T47D (cell line): ENCODE results near the gene FAM53A.
A peak's percentile ranks its signal among the peaks of the same experiment; 100 is the strongest.
"Not testable (repeated sequence)": the region's sequence is repeated elsewhere in the genome, so short reads cannot be mapped to it uniquely, and the experiment has no call there.

ENCODE experiments used
- DNase-seq, 2 experiments: peaks; one replicate each; pipeline versions ENCODE4 v3.0.0 to v3.0.0-alpha.2; 2011 to 2012; ENCODE audit warnings: low read depth in 1 of 2, low spot score in 1 of 2
- JUND ChIP-seq: IDR thresholded peaks from 2 replicates; pipeline ENCODE4 v1.6.1; 2012; ENCODE audit warnings: low read depth
- in situ Hi-C: cut with HindIII; loops from 2 replicates; pipeline ENCODE4 v1.10.0; 2016; ENCODE audit warnings: low sequenced_read_pairs, low pct_unique_long_range_greater_than_20kb

Gene FAM53A

DNA sequence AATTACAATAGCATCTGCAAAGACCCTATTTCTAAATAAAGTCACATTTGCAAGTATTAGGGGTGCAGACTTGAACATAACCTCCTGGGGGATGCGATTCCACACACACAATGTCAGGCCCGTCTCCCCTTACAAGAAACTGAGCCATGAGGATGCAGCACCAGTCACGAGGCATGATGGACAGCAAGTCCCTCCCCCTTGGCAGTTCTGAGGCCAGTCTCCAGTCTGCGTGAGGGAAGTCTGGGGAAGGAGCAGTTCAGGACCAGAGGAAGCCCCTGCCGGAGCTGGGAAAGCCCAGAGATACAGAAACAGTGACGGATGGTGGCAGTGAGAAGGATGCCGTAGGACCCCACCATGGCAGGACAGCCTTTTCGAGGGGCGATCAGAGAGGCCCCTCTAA, 9.4 kb downstream of the FAM53A start:
- TF ChIP-seq JUND, result no peak
- in situ Hi-C loops, result no loop called here
- DNase-seq, result no peak

DNA sequence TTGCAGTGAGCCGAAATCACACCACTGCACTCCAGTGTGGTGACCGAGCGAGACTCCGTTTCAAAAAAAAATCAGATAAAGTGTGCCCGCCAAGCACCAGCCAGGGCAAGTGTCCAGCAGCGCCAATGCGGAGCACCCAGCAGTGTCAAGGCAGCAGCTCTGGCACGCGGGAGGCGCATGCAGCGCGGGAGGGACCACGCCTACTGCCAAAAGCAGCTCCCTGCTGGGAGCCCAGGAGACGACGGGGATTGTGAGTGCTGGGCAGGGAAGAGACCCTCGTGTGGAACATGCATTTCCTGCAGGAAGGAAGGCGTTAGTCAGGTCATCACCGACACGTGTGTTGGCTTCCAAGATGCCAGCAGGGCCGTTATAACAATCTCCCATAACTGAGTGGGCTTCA, 10.4 kb downstream of the FAM53A start:
- DNase-seq, result no peak
- in situ Hi-C loops, result no loop called here
- no peak for TF ChIP-seq JUND

DNA sequence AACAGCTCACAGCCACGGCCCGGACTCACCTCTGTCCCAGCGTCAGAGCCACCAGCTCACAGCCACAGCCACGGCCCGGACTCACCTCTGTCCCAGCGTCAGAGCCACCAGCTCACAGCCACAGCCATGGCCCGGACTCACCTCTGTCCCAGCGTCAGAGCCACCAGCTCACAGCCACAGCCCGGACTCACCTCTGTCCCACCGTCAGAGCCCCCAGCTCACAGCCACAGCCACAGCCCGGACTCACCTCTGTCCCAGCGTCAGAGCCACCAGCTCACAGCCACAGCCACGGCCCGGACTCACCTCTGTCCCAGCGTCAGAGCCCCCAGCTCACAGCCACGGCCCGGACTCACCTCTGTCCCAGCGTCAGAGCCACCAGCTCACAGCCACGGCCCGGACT, 13.1 kb downstream of the FAM53A start:
- DNase-seq, in situ Hi-C loops: not testable (repeated sequence)

DNA sequence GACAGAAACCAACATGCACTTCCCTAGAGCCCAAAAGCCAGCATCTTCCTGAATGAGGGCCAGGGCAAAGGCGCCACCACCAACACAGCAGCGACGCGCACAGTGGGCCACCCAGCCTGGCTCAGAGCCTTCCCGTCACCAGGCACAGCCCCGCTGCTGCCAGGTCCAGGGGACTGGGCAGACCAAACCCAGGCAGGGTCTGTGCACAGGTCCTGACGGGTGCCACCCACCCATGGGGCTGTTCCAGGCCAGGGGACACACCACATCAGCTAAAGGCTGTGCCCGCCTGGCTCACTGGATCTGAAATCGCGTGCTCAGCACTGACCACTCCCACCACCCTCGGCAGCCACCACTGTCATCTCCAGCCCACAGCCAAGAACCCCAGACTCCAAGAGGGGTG, 13.8 kb downstream of the FAM53A start:
- DNase-seq, result no peak
- in situ Hi-C loops, result no loop called here
- no peak for TF ChIP-seq JUND

DNA sequence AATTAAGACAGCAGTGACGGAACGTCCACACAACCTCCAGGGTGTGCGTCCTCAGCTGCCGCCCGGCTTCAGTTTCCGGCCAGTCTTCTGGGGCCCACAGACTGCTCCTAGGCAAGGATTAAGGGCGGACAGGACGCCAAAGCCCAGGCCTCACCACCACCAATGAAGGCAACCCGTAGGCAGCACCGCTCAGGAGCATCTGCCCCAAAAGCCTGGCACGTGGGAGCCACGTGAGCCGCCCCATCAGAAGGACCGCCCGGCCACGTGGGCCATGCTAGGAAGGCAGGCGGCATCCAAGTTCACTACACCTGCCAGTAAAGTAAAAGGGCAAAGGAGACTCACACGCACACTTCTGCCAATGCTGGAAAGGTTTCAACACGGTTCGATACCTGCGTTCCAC, 14.3 kb downstream of the FAM53A start:
- no peak for TF ChIP-seq JUND
- no peak for DNase-seq
- in situ Hi-C loops, result no loop called here

DNA sequence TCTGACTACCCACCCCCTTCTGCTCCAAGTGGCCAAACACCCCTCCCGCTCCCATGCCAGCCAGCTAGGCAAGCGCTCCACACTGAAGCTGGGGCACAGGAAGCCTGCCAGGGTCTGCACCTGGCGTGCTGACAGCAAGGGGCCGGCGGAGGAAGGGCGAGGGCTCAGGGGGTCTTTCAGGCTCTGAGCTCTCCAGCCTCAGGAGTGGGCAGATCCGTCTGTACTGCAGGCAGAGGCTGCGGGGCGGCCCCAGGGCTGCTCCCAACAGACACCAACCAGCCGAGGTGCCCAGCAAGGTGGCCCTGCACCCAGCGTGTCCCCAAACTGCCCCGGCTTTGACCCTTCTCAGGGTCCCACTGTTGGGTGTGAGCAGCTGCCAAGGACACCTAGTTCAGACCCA, 14.8 kb downstream of the FAM53A start:
- in situ Hi-C loops, result no loop called here
- no peak for DNase-seq
- no peak for TF ChIP-seq JUND

DNA sequence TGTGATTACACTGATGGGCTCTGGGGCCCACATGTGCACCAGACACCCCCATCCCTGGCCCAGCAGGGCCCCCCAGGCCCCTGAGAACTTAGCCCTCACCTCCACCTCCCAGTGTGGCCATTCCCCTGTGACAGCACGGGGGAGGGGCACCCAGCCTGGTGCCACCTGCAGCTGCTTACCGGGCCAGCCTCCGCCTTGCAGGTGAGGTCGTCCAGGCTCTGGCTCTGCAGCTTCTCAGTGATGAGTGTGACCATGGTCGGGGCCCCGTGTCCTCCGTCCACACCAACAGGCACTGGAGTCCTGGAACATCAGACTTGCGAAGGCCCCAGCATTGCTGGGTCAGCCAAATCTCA, 15.6 kb downstream of the FAM53A start:
- in situ Hi-C loops, result no loop called here

DNA sequence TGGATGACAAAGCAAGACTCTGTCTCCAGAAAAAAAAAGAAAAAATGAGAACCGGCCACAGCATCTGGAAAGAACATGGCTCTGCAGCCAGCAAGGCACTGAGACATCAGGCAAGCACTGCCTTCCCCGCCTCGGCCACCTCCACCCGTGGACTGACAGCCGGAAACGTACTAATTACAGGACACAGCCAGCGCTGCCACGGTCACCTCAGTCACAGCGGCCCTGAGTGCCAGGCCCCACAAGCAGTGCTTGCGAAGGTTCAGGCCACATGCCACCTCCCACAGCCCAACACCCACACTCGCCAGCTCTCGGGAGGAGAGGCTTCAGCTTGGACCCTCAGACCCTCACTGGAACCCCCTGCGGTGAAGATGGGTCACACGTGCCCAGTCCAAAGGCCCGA, 16.8 kb downstream of the FAM53A start:
- TF ChIP-seq JUND, result no peak
- DNase-seq, result no peak
- in situ Hi-C loops, result no loop called here

More for the DNA sequence above, 15.6 kb downstream of the FAM53A start:
- DNase-seq, result no peak
- no peak for TF ChIP-seq JUND

DNA sequence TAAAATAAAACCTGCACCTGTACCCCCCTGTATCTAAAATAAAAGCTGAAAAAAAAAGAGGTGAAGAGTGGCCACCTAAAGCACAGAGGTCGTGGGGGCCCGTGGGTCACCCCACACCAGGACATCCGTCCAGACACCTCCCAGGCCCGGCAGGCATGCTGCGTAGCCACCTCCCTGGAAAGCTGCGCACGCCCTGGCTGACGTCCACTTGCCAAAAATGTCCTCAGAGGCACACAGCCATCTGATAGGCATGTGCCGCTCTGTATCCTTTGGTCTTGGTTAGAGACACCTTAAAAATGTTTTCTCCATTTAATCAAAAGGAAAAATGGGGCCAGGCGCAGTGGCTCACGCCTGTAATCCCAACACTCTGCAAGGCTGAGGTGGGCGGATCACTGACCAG, 17.7 kb downstream of the FAM53A start:
- in situ Hi-C loops, result no loop called here
- TF ChIP-seq JUND, result no peak
- no peak for DNase-seq

DNA sequence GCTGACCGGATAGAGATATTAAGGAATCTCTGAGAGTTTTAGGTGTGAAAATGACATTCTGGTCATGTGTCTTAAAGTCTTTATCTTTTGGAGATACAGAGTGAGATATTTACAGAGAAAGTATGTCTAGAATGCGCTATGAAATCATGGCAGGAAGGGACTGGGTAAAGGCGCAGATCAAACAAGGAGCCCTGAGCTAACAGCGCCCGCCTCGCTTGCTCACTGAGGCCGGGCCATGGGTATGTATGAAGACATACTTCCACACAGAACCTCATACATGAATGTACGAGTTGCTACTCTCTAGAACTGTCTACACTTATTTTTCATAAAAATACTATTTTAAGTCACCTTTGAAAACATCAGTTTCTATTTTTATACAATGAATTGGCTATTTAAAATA, 20.0 kb downstream of the FAM53A start:
- no peak for DNase-seq
- no peak for TF ChIP-seq JUND
- in situ Hi-C loops, result no loop called here

DNA sequence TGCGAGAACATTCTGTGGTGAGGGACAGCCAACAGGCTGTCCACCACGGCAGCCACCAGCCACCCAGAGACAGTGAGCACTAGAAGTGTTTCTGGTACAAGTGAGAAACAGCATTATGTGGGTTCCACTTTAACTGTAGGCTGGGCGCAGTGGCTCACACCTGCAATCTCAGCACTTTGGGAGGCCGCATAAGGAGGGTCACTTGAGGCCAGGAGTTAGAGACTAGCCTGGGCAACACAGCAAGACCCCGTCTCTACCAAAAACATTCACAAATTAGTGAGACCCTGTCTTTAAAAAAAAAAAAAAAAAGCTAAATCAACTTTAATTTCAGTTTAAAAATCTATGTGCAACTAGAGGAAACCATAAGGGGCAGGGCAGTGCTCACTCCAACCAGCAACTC, 20.6 kb downstream of the FAM53A start:
- in situ Hi-C loops, result no loop called here
- no peak for TF ChIP-seq JUND

DNA sequence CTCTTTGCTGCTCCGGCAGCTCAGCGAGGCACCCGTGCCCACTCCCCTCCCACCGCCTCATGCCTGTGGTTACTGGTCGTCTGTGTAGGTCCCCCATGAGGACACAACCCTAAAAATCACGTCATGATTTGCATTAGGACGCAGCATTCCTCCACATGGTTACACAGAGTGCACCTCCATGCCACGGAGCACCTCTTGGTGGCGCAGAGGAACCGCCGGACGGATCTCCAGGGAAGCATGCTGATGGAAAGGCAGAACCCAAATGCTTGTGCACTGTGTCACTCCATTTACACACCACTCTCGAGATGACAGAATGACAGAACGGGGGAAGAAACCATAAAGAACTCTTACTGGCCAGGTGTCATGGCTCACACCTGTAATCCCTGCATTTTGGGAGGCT, 22.4 kb downstream of the FAM53A start:
- no peak for TF ChIP-seq JUND
- DNase-seq, result peak in 1 of 2 experiments; percentile 20
- in situ Hi-C loops, result no loop called here

More for the DNA sequence above, 20.6 kb downstream of the FAM53A start:
- DNase-seq, result no peak

DNA sequence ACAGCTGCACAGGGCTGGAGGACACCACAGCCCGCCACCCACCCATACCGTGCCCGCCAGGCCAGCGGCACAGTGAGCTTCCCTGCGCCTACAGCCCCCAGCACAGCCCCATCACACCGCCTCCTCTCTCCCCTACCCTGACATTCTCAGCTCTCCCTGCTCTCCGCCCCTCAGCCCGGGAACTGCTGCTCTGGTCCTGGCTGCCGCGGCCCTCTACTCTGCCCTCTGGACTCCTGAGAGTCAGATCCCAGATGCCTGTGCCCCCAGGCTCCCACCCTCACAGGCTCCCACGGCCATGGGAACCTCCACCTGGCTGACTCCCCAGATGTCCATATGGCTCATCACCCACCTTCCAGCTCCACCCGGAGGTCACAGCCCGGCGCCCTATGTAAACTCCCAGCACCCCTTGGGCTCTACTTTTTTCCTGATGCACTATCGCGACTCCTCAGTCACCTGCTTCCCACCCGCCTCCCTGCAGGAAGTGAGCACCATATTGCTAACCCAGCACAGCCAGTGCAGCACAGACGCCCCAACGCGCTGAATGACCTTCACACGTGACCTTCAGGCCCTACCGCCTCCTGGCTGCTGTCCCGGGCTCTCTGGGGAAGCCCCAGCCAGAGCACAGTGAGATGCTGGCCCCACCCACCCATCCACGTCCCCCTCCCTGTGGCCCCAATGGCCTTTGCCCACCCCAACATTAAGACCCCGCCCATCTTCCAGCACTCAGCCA, 23.0 kb downstream of the FAM53A start:
- in situ Hi-C loops, result no loop called here
- no peak for TF ChIP-seq JUND
- no peak for DNase-seq
